GM12801 (cell line): ENCODE data around the gene SLC4A4.

Experiments used
- TF ChIP-seq, protein P1 (sequence below): IDR thresholded peaks from one replicate; pipeline ENCODE4 v1.5.1; 2011; ENCODE audit warnings: control low read depth; ENCODE audit not compliant: insufficient read length; ENCODE audit errors: extremely low read depth

SLC4A4 gene

DNA sequence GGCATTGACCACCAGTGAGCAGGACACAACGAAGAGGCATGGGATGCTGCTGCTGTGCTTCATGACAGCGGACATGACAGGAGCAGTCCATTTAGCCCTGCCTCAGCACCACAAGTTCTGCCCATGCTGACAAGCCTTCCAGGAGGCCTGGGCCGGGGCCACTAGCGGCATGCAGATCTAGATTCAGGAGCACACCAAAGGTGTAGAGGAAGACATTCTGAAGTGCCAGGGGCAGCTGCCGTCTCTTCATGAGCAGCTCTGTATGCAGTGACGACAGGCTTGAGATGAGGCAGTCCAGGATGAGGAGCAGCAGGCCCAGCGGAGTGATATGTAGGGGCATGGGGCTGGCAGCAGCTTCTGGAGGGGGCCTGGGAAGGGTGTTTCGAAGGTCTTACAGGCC, 38.5 kb upstream of the SLC4A4 start:
- TF ChIP-seq, protein P1, sequence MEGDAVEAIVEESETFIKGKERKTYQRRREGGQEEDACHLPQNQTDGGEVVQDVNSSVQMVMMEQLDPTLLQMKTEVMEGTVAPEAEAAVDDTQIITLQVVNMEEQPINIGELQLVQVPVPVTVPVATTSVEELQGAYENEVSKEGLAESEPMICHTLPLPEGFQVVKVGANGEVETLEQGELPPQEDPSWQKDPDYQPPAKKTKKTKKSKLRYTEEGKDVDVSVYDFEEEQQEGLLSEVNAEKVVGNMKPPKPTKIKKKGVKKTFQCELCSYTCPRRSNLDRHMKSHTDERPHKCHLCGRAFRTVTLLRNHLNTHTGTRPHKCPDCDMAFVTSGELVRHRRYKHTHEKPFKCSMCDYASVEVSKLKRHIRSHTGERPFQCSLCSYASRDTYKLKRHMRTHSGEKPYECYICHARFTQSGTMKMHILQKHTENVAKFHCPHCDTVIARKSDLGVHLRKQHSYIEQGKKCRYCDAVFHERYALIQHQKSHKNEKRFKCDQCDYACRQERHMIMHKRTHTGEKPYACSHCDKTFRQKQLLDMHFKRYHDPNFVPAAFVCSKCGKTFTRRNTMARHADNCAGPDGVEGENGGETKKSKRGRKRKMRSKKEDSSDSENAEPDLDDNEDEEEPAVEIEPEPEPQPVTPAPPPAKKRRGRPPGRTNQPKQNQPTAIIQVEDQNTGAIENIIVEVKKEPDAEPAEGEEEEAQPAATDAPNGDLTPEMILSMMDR: no peak

DNA sequence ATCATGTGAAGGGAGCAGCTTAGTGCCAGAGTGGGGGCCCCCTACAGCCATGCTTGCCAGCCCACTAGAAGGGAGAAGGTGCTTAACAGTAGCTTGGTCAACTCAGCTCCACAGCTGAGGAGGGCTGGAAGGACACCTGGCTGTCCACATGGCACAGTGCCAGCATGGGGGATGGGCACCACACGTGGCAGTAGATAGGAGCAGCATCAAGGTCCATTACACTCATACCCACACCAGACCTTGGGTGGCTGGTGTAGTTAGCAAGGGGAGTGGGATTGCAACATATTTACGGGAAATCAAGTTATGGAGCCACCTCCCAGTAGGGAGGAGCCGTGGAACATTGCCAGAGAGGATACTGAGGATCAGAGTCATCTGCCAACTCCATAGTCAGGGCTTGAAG, 37.9 kb upstream of the SLC4A4 start:
- TF ChIP-seq, protein P1: no peak

DNA sequence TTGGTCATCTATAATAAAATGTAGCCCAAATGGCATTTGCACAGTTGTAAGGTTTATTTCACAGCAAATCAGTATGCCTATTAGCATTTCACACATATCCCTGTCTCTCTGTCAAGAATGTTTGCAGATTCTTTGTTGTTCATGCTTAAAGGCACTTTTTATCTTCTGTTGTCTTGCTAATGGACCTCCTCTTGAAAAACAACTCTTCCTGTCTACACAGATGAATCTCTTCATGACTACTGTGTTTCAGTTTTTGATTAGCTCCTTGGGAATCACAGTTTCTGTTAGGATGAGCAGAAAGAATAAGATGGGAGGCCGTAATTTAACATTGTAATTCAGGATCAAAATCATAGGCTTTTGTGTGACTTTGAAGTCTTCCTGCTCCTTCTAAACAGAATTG, 35.5 kb upstream of the SLC4A4 start:
- TF ChIP-seq, protein P1: no peak

DNA sequence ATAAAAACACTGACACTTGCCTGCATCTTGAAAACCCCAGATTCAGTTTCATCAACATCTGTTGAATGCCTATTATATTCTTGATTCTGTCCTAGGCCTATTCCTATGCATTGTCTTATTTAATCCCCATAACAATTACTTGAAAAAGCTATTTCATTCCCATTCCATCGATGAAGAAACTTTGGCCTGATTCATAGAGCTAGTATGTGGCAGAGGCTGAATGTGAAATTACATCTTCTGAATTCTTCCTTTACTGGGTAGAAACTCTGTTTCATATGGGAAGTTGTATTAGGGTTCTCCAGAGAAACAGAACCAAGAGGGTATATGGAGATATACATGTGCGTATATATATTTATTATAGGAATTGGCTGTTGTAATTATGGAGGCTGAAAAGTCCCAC, 35.0 kb upstream of the SLC4A4 start:
- TF ChIP-seq, protein P1: no peak

DNA sequence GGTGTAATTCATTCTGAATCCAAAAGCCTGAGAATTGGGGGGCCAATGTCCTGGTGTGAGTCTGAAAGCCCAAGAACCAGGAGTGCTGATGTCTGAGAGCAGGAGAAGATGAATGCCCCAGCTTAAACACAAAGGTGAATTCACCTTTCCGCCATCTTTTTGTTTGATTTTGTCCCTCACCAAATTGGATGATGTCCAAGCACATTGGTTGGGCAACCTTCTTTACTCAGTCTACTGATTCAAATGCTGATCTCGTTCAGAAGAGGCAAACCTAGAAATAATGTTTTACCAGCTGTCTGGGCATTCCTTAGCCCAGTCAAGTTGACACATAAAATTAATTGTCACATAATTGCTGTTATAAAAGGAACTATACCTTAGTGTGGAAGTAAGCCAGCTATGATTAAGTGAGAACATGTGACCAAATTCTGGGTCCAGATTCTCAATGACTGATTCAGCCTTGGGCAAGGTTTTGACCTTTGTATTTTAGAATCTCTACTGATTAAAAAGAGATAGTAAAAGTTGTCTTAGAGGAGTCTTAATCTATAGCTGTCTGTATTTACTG, 34.5 kb upstream of the SLC4A4 start:
- TF ChIP-seq, protein P1: no peak

DNA sequence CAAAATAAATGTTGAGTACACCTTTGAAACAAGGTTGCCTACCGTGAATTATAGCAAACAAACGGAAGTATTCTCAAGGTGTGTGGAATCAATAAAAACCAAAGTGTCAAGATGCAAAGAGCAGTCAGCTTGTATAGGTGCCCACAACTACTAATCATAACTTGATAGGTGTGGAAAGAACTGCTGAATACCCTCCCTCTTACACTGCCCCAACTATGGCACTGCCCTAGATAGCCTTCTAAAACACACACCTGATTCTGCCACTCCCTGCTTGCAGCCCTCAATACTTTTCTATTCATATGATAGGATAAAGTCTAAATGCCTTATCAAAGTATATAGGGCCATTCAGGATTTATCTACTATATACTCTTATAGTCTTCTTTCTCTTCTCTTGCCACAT, 31.1 kb upstream of the SLC4A4 start:
- TF ChIP-seq, protein P1: no peak

DNA sequence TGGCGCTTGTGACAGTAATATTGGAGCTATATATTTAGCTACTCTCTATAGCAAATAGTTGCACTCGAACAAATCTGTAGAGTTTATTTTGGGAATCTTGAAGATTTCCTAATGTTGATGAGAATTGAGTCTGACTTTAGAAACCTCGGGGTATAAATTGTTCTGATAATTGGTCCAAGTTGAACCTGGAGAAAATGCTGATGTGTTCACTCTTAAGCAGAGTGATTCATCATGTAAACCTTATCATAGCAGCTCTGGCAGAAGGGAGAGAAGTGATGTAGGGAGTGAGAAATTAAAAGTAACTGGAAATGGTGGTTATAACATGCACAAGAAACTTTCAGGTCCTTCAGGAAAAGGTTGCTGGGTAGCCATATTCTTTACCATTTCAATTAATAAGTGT, 16.4 kb upstream of the SLC4A4 start:
- TF ChIP-seq, protein P1: no peak
